Choroid plexus epithelial cell (primary cell): ENCODE data around the gene PPP1R37.

ENCODE experiments used
- DNase-seq: peaks from one replicate; pipeline ENCODE4 v3.0.0-alpha.2; 2010; ENCODE audit warnings: low read depth
- H3K4me3 ChIP-seq: 2 replicates; pipeline ENCODE4 v1.5.1; 2011; ENCODE audit warnings: low read depth, mild to moderate bottlenecking, control low read depth, low read length, moderate library complexity
- CTCF ChIP-seq: conservative IDR thresholded peaks from 2 replicates; pipeline ENCODE4 v1.5.1; 2011; ENCODE audit warnings: low read depth, mild to moderate bottlenecking, control low read depth, inconsistent platforms, low read length, moderate library complexity

PPP1R37 gene

GRCh38 chr19:45076851-45077730 lies 15.9 kb upstream of the PPP1R37 start:
- H3K4me3 ChIP-seq = no peak overlapping the region
- TF ChIP-seq CTCF = no peak
- DNase-seq = no peak

GRCh38 chr19:45078390-45079062 lies 14.5 kb upstream of the PPP1R37 start:
- no peak for TF ChIP-seq CTCF
- H3K4me3 ChIP-seq = peak overlapping the region; percentile 99
- DNase-seq = no peak

GRCh38 chr19:45079063-45079910 lies 13.7 kb upstream of the PPP1R37 start, which contains the start of gene GEMIN7:
GEMIN7 (plus strand) TSS chr19:45079260; CDS start chr19:45090115, 10,855 bp downstream.
- peak; percentile 70 for DNase-seq
- peak within 1 kb of the TSS; percentile 99 for H3K4me3 ChIP-seq
- TF ChIP-seq CTCF = peak; percentile 7

GRCh38 chr19:45079911-45080370 lies 13.0 kb upstream of the PPP1R37 start:
- no peak for TF ChIP-seq CTCF

GRCh38 chr19:45082170-45082569 lies 10.8 kb upstream of the PPP1R37 start:
- no peak for DNase-seq
- no peak overlapping the region for H3K4me3 ChIP-seq
- no peak for TF ChIP-seq CTCF

More at GRCh38 chr19:45079911-45080370, 13.0 kb upstream of the PPP1R37 start:
- DNase-seq = no peak
- H3K4me3 ChIP-seq = peak overlapping the region; percentile 99

GRCh38 chr19:45086480-45086879 lies 6.5 kb upstream of the PPP1R37 start:
- no peak for DNase-seq
- TF ChIP-seq CTCF = no peak
- H3K4me3 ChIP-seq = no peak overlapping the region
